CD8-positive, alpha-beta memory T cell (primary cell): ENCODE measurements around the gene TOMM7. TPM values are rescaled to one million over a fixed set of nuclear protein-coding genes. Genes with fewer than 3 reads are reported as not detected.
"Not testable (repeated sequence)": the region's sequence is repeated elsewhere in the genome, so short reads cannot be mapped to it uniquely, and the experiment has no call there.

Experiments used
- CTCF ChIA-PET: fragments of 350-600 bp; sonication (Branson Sonifier 250); formaldehyde crosslinking; loops from one replicate; lab custom pipeline; 2021; ENCODE audit warnings: antibody characterized with exemption; lab: Charles Lee
- POLR2A ChIA-PET: fragments of 350-600 bp; sonication (Branson Sonifier 250); formaldehyde crosslinking; loops from one replicate; lab custom pipeline; 2021; ENCODE audit warnings: antibody characterized with exemption; lab: Charles Lee
- DNase-seq, 5 donors: peaks; one replicate each; pipeline versions ENCODE4 v3.0.0 to v3.0.0-alpha.2; 2020 to 2022; ENCODE audit warnings: mixed read lengths in 1 of 5
- H3K27ac ChIP-seq: one replicate; pipeline ENCODE4 v1.7.0; 2013; ENCODE audit warnings: low read depth, mild to moderate bottlenecking, low read length, moderate library complexity
- H3K27me3 ChIP-seq: 2 replicates; pipeline ENCODE4 v1.7.0; 2013; ENCODE audit warnings: low read length, mild to moderate bottlenecking; ENCODE audit not compliant: insufficient read depth, poor library complexity, severe bottlenecking
- H3K36me3 ChIP-seq: 2 replicates; pipeline ENCODE4 v1.7.0; 2013; ENCODE audit warnings: mild to moderate bottlenecking, low read length, moderate library complexity; ENCODE audit not compliant: insufficient read depth
- H3K4me1 ChIP-seq: 2 replicates; pipeline ENCODE4 v1.7.0; 2013; ENCODE audit warnings: mild to moderate bottlenecking, low read length, moderate library complexity; ENCODE audit not compliant: insufficient read depth
- H3K4me3 ChIP-seq: 2 replicates; pipeline ENCODE4 v1.7.0; 2013; ENCODE audit warnings: mild to moderate bottlenecking, low read length
- H3K9me3 ChIP-seq: 2 replicates; pipeline ENCODE4 v1.7.0; 2013; ENCODE audit warnings: mild to moderate bottlenecking, low read length
- H3K27ac Mint-ChIP-seq, 8 donors: one replicate each; pipeline ENCODE4 v1.8.0; 2020 to 2021; ENCODE audit warnings: mixed read lengths in 8 of 8, mild to moderate bottlenecking in 6 of 8, inconsistent platforms in 3 of 8, moderate library complexity in 3 of 8
- H3K27me3 Mint-ChIP-seq, 2 donors: one replicate each; pipeline ENCODE4 v1.8.0; 2020 to 2021; ENCODE audit warnings: mixed read lengths in 2 of 2, mild to moderate bottlenecking in 1 of 2, moderate library complexity in 1 of 2
- H3K36me3 Mint-ChIP-seq, 3 donors: one replicate each; pipeline ENCODE4 v1.8.0; 2020 to 2021; ENCODE audit warnings: mixed read lengths in 3 of 3, inconsistent platforms in 1 of 3, mild to moderate bottlenecking in 1 of 3
- H3K4me1 Mint-ChIP-seq, 3 donors: one replicate each; pipeline ENCODE4 v1.8.0; 2020 to 2021; ENCODE audit warnings: mixed read lengths in 3 of 3, inconsistent platforms in 1 of 3, mild to moderate bottlenecking in 1 of 3
- H3K4me3 Mint-ChIP-seq, 7 donors: one replicate each; pipeline ENCODE4 v1.8.0; 2020 to 2021; ENCODE audit warnings: mixed read lengths in 7 of 7, mild to moderate bottlenecking in 6 of 7, moderate library complexity in 4 of 7, inconsistent platforms in 2 of 7
- H3K9me3 Mint-ChIP-seq, 5 donors: one replicate each; pipeline ENCODE4 v1.8.0; 2020 to 2022; ENCODE audit warnings: mixed read lengths in 5 of 5, mild to moderate bottlenecking in 3 of 5, moderate library complexity in 2 of 5, inconsistent platforms in 1 of 5
- polyA plus RNA-seq: library from polyadenylated mRNA; unstranded; fragments of 300-500 nt; fragmentation: Illumina TruSeq; gene quantifications from one replicate; pipeline ENCODE4 v1.2.3, GENCODE V29; 2021
- total RNA-seq, 2 experiments: library from RNA; stranded (reverse); gene quantifications; one replicate each; pipeline ENCODE4 v1.2.3, GENCODE V29; 2021

TOMM7 gene
- total and polyA plus RNA-seq, 3 experiments from 2014 or later, result 299 to 409 (median 318) TPM

GRCh38 chr7:22802426-22802825 is 20.2 kb downstream of the TOMM7 start:
- H3K4me3 Mint-ChIP-seq, result no peak overlapping the region
- H3K36me3 ChIP-seq, result no peaks in the 10 kb centered on the region
- CTCF ChIA-PET, result no interaction called here

DNA sequence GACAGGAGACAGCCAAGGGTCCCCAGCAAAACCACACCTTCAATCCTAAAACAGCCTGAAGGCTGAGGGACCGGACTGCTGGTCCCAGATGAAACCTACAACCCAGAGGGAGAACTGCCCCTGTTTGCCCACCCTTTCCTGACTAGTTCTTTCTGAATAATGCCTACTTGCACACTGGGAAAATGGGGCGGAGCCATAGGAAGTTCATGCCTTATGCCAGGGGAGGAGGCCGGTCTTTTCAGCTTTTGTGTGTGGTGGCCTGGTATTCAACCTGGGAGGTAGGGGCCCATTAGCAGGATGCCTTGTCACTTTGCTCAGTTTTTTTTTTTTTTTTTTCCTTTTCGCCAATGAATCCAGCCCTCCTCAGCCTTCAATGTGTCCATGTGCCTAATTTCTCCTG is 20.7 kb downstream of the TOMM7 start:
- ChIA-PET CTCF (no interaction called here), POLR2A (no interaction called here)
- no peaks in the 10 kb centered on the region for H3K36me3 Mint-ChIP-seq
- no peak overlapping the region for H3K4me3 ChIP-seq
- H3K36me3 ChIP-seq, result no peaks in the 10 kb centered on the region
- no peak overlapping the region for H3K27ac ChIP-seq
- H3K4me1 ChIP-seq, result no peaks in the 10 kb centered on the region
- no peak overlapping the region for H3K4me3 Mint-ChIP-seq
- no peaks in the 10 kb centered on the region for H3K9me3 ChIP-seq
- H3K4me1 Mint-ChIP-seq, result no peaks in the 10 kb centered on the region
- no peaks in the 10 kb centered on the region for H3K27me3 ChIP-seq
- H3K27me3 Mint-ChIP-seq, result peaks cover 8 to 16% of the 10 kb centered on the region in 2 donors
- no peaks in the 10 kb centered on the region for H3K9me3 Mint-ChIP-seq
- H3K27ac Mint-ChIP-seq, result peak overlapping the region in 2 of 8 donors; percentile 37 to 50
- no peak for DNase-seq

More at GRCh38 chr7:22802426-22802825, 20.2 kb downstream of the TOMM7 start:
- DNase-seq, result no peak
- H3K36me3 Mint-ChIP-seq, result no peaks in the 10 kb centered on the region
- H3K4me1 Mint-ChIP-seq, result no peaks in the 10 kb centered on the region
- no peaks in the 10 kb centered on the region for H3K9me3 Mint-ChIP-seq
- Histone ChIP-seq H3K4me3 (no peak overlapping the region), H3K27me3 (no peaks in the 10 kb centered on the region), H3K27ac (no peak overlapping the region), H3K4me1 (no peaks in the 10 kb centered on the region), H3K9me3 (no peaks in the 10 kb centered on the region)
- POLR2A ChIA-PET, result no interaction called here
- peaks cover 8 to 13% of the 10 kb centered on the region in 2 donors for H3K27me3 Mint-ChIP-seq
- H3K27ac Mint-ChIP-seq, result no peak overlapping the region

DNA sequence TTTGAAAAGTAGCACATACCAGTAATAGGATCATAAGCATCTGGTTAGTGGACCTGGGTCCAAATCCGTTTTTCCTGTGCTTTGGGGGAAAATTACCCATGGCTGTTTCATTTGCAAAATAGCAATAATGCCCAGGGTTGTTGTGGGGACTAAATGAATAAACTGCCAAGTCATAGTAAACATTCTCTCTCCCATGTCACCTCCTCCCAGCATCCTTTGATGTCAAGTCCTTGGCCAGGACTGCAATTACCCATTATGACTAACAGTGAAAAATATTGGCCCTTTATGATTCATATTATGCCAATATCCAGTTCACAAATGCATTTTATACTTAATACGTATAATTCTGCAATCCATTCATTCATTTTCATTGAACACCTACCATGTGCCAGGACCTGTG is 23.0 kb downstream of the TOMM7 start:
- no peaks in the 10 kb centered on the region for H3K4me1 Mint-ChIP-seq
- Histone ChIP-seq H3K36me3 (no peaks in the 10 kb centered on the region), H3K4me3 (no peak overlapping the region), H3K9me3 (no peaks in the 10 kb centered on the region), H3K27ac (no peak overlapping the region), H3K4me1 (no peaks in the 10 kb centered on the region), H3K27me3 (no peaks in the 10 kb centered on the region)
- POLR2A ChIA-PET, result no interaction called here
- no peaks in the 10 kb centered on the region for H3K36me3 Mint-ChIP-seq
- DNase-seq, result no peak
- H3K27ac Mint-ChIP-seq, result no peak overlapping the region
- H3K4me3 Mint-ChIP-seq, result no peak overlapping the region
- CTCF ChIA-PET, result no interaction called here
- peaks cover 0 to 1% (median 0%) of the 10 kb centered on the region in 5 donors for H3K9me3 Mint-ChIP-seq
- H3K27me3 Mint-ChIP-seq, result peaks cover 8 to 20% of the 10 kb centered on the region in 2 donors

DNA sequence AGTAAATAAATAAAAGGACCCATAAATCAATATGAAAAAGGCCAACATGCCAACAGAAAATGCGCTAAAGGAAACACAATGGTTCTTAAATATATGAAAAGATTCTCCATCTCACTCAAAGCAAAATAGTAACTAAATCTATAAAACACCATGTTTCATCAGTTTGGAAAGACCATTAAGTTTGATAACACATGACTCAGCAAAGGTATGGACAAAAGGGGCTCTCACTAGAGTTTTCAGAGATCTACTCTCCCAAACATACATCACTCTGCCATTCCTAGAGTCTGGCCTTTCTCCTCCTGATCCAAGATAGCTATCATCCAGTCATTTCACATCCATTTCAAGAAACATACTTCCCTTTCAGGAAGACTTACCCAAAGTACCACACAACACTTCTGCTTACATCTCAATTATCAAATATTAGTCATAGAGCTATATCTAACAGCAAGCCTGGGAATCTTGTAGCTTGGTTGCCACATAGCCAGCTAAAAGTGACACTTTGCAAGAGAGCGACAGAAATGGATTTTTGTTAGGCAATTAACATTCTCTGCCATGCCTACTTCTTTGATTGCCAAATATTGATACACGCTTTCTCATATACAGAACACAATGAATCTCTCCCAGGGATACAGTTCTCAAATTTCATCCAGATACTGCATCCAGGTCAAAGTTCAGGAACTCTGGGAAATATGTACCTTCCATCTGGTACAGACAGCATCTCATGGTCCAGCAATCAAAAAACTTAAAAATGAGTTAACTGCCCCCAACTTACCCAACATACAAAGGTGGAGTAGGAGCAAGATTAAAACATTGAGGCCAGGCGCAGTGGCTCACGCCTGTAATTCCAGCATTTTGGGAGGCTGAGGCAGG is 28.8 kb downstream of the TOMM7 start:
- H3K27me3 Mint-ChIP-seq, result peaks cover 5 to 11% of the 10 kb centered on the region in 2 donors
- no peak overlapping the region for H3K27ac Mint-ChIP-seq
- Histone ChIP-seq H3K27ac (no peak overlapping the region), H3K27me3 (no peaks in the 10 kb centered on the region), H3K36me3 (no peaks in the 10 kb centered on the region), H3K9me3 (no peaks in the 10 kb centered on the region), H3K4me1 (no peaks in the 10 kb centered on the region), H3K4me3 (no peak overlapping the region)
- DNase-seq, result no peak
- H3K36me3 Mint-ChIP-seq, result no peaks in the 10 kb centered on the region
- H3K4me3 Mint-ChIP-seq, result no peak overlapping the region
- H3K4me1 Mint-ChIP-seq, result no peaks in the 10 kb centered on the region
- POLR2A ChIA-PET, result no interaction called here
- CTCF ChIA-PET, result no interaction called here
- H3K9me3 Mint-ChIP-seq, result peaks cover 0 to 1% (median 0%) of the 10 kb centered on the region in 5 donors

DNA sequence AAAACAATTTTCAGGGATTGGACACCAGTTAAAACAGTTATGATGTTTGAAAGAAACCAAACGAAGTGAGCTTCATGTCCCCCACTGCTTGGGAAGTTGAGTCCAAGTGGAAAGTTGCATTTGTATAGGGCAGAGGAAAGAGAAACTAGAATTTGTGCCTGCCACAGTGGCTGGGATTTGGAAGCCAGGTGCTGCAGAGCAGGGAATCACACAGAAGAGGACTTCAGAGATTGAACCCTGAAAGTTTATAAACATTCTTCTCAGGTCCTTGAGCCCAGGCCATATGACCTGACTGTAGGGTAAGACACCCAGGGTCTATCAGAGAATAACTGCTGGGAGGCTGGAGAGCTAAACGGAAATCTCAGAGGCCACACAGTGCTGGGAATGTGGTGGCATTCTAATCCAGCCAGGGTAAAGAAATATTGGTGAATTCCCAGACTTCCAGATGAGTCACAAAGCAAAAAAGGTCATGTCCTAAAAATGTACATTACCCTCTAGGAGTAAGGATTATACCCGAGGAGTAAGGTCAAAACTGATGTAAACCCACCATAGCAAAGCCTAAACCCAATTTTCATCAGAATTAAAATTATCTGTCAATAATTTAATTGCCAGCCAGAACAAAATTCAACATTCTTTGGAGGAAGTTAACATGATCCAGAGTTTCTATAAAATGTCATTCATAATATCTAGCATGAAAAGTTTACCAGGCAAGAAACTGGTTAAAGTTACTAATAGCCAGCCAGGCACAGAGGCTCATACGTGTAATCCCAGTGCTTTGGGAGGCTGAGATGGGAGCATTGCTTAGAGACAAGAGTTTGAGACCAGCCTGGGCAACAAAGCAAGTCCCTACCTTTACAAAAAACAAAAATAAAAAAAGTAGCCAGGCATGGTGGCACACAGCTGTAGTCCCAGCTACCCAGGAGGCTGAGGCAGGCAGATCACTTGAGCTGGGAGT is 31.2 kb downstream of the TOMM7 start:
- Histone ChIP-seq H3K36me3 (no peaks in the 10 kb centered on the region), H3K27ac (no peak overlapping the region), H3K4me3 (no peak overlapping the region), H3K4me1 (no peaks in the 10 kb centered on the region), H3K27me3 (no peaks in the 10 kb centered on the region), H3K9me3 (no peaks in the 10 kb centered on the region)
- H3K9me3 Mint-ChIP-seq, result no peaks in the 10 kb centered on the region
- no peaks in the 10 kb centered on the region for H3K4me1 Mint-ChIP-seq
- no peaks in the 10 kb centered on the region for H3K36me3 Mint-ChIP-seq
- DNase-seq, result no peak
- H3K4me3 Mint-ChIP-seq, result no peak overlapping the region
- H3K27me3 Mint-ChIP-seq, result peaks cover 1 to 8% of the 10 kb centered on the region in 2 donors
- CTCF ChIA-PET, result interaction anchor here (2.3 kb wide), 1 partner anchor 9 kb away, joined by 7 read pairs; no protein-coding TSS in a partner anchor
- POLR2A ChIA-PET, result no interaction called here
- H3K27ac Mint-ChIP-seq, result no peak overlapping the region

DNA sequence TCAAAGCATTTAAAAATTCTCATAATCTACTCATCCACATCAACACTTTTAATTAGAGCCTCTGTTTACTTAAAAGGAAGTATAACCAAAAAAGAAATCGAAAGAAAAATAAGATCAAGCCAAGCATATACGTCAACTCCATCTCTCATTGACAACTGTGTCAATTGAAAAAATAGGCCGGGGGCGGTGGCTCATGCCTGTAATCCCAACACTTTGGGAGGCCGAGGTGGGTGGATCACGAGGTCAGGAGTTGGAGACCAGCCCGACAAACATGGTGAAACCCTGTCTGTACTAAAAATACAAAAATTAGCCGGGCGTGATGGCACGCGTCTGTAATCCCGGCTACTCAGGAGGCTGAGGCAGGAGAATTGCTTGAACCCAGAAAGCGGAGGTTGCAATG is 32.0 kb downstream of the TOMM7 start:
- not testable (repeated sequence) for H3K27ac Mint-ChIP-seq
- CTCF ChIA-PET, result interaction anchor here (2.3 kb wide), 1 partner anchor 8 kb away, joined by 7 read pairs; no protein-coding TSS in a partner anchor

DNA sequence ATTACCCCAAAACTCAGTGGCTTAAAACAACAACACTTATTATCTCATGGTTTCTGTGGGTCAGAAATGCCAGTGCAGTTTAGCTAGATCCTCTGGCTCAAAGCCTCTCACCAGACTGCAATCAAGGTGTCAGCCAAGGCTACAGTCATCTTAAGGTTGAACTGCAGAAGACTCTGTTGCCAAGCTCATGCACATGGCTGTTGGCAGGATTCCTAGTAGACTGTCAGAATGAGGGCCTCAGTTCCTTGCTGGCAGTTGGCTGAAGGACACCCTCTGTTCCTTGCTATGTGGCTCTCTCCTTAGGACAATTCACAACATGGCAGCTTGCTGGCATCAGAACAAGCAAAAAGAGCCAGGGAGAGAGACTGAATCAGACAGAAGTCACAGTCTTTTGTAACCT is 34.7 kb downstream of the TOMM7 start:
- Histone ChIP-seq H3K36me3 (no peaks in the 10 kb centered on the region), H3K4me3 (no peak overlapping the region), H3K4me1 (no peaks in the 10 kb centered on the region), H3K27me3 (no peaks in the 10 kb centered on the region), H3K27ac (no peak overlapping the region), H3K9me3 (no peaks in the 10 kb centered on the region)
- CTCF ChIA-PET, result no interaction called here
- no peak overlapping the region for H3K4me3 Mint-ChIP-seq
- no peak overlapping the region for H3K27ac Mint-ChIP-seq
- POLR2A ChIA-PET, result no interaction called here
- DNase-seq, result no peak
- no peaks in the 10 kb centered on the region for H3K4me1 Mint-ChIP-seq
- no peaks in the 10 kb centered on the region for H3K36me3 Mint-ChIP-seq
- H3K9me3 Mint-ChIP-seq, result no peaks in the 10 kb centered on the region
- H3K27me3 Mint-ChIP-seq, result peaks cover 1 to 4% of the 10 kb centered on the region in 2 donors

More for the DNA sequence above, 32.0 kb downstream of the TOMM7 start:
- H3K9me3 ChIP-seq, H3K4me1 ChIP-seq, H3K36me3 Mint-ChIP-seq, H3K36me3 ChIP-seq, H3K27me3 ChIP-seq, DNase-seq, H3K4me3 Mint-ChIP-seq, POLR2A ChIA-PET, H3K27ac ChIP-seq, H3K4me1 Mint-ChIP-seq, H3K27me3 Mint-ChIP-seq, H3K9me3 Mint-ChIP-seq, H3K4me3 ChIP-seq: not testable (repeated sequence)
